GM18526 (cell line): ENCODE results near the gene NCAM1.

ENCODE experiments used
- POLR2A ChIP-seq: IDR thresholded peaks from 3 replicates; pipeline ENCODE4 v1.6.1; 2011; ENCODE audit not compliant: insufficient read length; ENCODE audit errors: extremely low read depth

The NCAM1 gene

DNA sequence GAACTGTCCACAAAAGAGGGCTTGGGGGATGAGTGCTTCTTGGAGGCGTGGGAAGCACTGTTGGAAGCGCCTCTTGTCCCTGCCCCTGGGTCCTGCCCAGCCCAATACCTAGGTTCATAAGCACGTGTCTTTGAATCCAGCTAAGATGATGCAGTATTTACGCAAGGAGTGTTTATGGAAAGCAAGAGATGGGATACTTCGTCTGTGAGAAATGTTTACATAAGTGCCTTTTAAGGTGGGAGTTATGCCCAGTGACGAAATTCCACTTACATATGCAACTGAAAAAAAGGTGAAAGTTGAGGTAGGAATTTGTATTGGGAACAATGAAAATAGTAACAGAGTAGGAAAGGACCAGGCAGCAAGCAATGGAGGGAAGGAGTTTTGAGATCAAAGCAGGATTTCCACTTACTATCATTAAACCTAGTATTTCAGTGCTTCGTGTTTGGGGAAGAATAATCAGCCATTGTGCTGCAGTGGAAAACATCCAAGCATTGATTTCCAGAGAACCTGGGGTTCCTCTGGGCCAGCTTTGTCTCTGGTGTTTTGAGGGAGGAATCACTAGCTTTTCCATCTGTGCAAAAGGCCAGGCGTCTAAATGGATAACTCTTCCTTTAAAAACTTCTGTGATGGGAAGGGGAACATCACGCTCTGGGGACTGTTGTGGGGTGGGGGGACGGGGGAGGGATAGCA lies 237.9 kb downstream of the NCAM1 start:
- TF ChIP-seq POLR2A, result no peak

DNA sequence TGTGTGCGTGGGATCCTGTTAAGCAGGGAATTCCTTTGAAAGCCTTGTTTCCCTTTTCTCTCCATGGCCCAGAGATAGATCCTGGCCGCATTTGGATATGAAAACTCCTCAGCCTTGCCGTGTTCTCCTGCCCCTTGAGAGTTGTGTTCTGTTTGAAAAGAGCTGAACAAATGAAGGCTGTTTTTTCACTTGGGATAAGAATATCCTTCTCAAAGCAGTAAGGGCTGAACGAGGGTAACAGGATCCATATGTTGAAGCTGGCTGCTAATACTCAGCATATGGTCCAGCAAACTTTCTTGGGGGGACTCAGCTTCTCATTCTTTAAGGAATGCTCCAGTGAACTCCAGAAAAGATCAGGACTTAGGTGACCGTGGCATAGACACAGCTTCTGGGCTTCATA lies 238.6 kb downstream of the NCAM1 start:
- no peak for TF ChIP-seq POLR2A

DNA sequence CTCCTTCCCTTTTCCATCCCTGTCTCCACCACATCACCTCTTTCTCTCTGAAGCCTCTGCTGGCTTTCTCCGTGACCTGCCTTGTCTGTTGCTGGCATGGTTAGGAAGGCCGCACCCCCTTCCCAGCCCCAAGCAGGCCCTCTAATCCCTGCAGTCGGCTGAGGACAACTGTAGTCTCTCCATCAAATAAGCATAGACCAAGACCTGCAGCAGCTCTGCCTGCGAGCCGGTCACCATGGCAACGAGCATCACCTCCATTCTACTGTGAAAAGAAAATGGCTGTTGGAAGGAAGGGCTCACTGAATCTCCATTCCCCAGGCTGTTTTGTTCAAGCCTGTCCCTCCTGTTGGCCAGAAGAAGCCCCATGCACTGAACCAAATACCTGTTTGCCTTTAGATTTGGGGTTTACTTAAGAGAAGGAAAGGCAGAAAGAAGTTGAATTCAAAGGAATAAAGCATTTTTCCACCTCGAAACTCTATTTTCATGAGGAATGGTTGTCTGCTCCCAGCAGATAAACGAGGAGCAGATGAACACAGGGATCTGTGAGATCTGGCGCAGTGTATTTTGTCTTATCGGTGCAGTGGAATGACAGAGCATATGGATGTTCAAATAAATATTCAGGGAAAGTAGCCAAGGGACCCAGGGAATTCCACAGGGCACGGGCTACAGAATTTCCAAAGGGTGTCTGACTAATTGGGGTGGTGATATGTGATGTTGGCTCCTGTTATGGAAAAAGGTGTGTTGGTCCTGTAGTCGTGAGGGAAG lies 240.0 kb downstream of the NCAM1 start:
- TF ChIP-seq POLR2A, result no peak

DNA sequence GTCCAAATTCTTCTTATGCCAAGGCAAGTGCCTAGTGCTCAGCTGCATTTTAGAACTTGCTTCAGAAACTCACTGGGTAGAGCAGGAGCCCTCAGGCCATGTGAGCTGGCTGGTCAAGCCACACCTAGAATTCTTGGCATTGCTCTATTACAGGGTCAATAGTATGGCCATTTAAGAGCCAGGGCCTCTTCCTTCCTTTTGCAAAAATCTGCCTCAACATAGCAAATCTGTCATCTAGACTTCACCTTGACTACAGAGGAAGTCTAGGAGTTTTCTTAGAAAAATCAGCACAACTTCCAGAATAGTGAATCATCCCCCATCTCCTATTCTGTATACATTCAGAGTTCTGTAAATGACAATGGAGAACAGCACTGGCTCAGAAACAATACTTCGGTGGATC lies 241.2 kb downstream of the NCAM1 start:
- no peak for TF ChIP-seq POLR2A

DNA sequence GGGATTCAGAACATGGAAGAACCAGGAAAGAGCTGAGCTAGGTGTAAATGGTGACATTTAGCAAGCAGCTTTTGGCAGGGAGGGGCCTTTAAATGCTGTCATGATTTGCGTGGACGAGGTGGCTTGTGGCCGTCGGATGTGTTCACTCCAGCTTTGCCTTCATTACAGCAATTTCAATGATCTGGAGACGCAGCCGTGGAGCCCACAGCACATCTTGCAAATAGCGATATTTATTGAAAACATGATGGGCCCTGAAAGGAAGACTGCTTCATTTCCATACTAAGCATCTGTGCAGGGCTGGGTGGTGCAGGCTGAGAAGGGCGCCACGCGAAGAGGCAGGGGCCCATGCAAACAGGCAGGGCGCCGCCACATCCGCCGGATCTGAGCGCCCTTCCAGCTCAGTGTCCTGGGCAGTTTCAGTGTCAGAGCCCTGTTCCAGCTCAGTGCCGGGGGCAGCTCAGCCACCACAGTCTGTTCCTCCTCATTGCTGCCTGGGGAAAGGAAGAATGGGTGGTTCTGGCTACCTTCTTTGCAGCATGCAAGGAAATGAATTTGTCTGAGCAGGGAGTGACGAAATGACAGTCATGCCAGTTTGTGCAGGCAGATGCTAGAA lies 242.0 kb downstream of the NCAM1 start:
- TF ChIP-seq POLR2A, result no peak

DNA sequence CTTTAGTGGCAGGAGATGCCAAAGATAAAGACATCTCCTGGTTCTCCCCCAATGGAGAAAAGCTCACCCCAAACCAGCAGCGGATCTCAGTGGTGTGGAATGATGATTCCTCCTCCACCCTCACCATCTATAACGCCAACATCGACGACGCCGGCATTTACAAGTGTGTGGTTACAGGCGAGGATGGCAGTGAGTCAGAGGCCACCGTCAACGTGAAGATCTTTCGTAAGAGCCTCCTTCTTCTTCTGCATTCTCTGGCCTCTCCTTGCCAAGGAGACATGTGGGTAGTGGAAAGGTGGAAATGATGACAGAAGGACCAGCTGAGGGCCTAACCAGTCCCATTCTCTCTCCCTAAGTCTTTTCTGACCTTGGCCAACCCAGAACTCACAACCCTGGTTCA lies 243.1 kb downstream of the NCAM1 start:
- no peak for TF ChIP-seq POLR2A

DNA sequence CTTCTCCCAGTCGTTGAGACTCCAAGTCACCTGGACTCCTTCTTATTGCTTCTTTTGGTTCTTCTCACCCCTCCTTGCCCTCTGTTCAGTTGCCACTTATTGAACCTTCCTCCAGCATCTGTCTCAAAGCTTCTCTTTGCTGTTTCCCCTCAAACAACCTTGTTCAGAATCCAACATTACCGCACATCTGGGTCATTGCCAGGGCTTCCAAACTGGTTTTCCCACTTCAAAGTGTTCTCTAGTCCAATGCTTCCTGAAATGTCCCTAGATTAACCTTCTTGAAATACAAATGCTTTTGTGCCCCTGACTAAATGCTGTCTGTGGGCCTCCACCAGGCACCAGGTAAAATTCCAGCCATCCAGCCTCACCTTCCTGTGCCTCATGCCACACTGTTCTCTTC lies 252.3 kb downstream of the NCAM1 start:
- no peak for TF ChIP-seq POLR2A

DNA sequence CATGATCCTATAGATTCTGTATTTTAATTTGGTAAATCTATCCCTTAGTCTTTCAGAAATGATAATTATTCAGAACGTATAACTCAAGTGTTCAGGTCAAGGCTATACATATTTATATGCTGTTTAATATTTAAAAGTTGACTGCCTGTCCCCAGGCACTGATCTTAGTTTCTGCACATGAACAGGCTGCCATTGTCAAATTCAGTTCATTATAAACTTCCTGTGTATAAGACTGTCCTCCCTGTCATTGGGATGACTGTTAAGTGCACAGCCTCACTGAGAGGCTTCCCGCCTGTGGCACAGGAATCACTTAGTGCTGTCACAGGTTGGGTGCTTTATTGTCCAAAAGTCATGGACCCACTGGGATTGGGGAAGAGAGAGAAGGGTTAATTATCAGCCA lies 261.0 kb downstream of the NCAM1 start:
- TF ChIP-seq POLR2A, result no peak

DNA sequence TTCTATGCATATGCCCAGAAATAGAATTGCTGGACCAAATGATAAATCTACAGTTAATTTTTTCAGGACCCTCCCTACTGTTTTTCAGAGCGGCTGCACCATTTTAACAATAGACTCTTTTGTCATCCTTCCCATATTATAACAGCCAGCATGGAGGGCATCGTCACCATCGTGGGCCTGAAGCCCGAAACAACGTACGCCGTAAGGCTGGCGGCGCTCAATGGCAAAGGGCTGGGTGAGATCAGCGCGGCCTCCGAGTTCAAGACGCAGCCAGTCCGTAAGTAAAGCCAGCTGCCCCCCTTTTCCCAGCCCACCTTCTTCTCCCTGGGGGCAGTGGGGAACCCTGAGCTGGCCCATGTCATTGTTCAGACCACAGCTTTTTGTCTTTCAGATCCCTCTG lies 273.7 kb downstream of the NCAM1 start:
- TF ChIP-seq POLR2A, result no peak

DNA sequence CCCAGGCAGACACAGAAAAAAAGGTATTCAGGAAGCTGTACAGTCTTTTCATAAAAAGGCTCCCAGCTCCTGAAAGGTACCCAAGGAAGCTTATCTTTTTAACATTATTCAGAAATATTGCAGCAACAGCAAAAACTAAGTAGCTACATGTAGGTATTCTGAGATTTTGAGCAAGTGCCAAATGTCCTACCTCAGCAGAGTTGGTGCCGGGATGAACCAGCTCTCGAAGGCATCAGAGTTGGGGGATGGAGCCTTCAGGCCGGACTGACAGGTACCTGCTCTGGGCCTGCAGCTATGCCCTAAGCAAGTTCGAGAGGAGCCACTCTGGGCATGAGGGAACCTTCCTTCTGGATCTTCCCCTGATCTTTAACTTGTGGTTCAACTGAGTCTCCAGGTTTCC lies 276.0 kb downstream of the NCAM1 start:
- no peak for TF ChIP-seq POLR2A

DNA sequence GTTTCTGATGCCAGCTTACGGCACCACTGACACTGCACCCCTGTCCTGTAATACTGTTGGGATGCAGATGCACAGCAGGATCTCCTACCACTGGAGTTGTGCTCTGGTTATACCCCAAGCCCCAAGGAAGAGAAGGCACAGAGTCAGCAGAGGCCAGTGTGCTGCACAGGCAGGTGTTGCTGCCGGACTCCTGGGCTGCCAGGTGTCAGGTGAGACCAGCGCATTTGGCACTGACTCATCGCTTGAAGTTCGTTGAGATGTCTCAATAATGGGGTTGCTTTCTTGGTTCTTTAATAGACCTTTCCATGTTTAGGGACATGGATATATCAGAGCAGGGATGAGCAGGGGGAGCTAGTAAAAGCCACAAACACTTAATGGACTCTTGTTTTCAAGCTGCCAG lies 277.5 kb downstream of the NCAM1 start:
- no peak for TF ChIP-seq POLR2A

DNA sequence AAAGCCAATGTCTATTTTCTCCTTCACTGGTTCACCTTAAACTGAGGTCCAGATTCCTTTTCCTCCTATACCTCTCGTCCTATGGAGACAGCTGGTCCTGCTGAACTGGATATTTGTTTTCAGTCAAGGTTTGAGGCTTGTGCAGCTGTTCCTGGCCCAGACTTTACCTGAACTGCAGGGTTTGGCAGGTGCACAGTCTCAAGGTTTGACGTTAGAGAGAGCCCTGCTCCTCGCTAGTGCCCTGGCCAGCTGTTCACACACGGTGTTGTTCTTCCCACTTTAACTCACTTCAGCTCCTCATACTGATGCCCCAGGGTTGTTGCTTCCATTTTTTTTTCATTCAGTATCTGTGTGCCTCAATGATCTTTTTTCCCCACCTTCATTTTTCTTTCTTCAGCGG lies 279.2 kb downstream of the NCAM1 start:
- TF ChIP-seq POLR2A, result no peak

DNA sequence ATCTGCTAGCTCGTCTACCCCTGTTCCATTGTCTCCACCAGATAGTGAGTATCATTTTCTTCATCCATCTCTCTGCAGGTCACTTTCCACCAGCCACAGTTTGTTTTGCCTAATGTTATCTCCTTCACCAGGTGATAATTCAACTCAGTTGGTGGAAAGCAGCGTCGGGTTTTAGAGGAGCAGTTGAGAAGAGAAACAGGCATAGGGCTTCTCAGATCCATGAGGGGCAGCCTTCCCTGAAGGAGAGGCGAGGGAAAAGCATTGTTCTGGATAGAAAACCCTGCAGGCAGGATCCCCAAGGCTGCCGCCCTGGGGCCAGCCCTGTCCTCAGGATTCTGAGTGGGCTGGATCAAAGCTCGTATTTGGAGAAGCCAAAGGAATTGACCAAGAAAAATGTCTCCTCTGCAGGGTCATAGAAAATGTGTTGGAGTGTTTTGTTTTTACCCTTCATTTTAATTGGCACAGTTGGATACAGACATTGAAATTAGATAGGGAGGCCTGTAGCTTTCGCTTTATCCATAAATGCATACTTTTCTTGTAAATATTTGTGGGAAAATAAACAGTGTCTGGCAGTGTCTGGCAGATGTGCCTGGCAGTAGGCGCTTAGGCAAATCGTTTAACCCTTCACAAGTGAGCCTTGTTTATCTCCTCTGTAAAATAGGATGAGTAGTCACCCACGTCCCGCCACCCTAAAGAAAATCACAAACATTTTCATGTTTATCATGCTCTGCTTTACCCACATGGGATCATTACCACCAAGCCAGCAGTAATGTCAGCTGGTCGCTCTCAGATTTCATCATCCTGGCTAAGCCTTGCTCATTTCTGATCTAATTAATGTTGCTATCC lies 279.8 kb downstream of the NCAM1 start:
- no peak for TF ChIP-seq POLR2A

DNA sequence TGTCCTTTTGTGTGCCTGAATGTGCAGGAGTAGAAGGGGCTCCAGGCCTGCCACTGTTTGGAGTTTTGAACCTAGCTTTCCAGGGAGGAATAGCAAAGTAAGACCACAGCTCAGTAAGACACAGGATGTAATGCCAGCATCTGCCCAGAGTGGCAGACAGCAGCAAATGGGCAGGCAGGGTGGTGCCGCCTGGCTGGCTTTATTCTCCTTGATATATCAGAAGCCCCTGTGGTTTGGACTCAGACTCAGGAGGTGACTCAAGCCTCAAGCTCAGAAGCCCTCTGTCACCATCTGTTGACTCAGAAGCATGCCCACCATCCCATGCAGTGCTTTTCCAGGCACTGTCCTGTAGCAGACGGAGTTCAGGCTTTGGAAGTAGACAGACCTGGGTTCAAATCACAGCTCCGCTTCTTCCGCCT lies 280.4 kb downstream of the NCAM1 start:
- TF ChIP-seq POLR2A, result no peak

DNA sequence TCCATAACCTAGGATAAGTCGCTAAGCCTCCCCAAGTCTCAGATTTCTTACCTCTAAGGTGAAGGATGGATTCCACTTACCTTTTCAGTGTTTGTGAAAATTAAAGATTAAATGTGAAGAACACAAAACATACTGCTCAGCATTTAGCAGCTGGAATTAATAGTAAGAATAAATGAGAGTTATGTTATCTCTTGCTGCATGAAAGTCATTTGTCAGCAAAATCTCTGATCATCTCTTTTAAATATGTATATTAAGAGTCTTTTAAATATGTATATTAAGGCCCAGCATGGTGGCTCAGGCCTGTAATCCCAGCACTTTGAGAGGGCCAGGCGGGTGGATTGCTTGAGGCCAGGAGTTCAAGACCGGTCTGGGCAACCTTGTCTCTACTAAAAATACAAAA lies 280.8 kb downstream of the NCAM1 start:
- no peak for TF ChIP-seq POLR2A

DNA sequence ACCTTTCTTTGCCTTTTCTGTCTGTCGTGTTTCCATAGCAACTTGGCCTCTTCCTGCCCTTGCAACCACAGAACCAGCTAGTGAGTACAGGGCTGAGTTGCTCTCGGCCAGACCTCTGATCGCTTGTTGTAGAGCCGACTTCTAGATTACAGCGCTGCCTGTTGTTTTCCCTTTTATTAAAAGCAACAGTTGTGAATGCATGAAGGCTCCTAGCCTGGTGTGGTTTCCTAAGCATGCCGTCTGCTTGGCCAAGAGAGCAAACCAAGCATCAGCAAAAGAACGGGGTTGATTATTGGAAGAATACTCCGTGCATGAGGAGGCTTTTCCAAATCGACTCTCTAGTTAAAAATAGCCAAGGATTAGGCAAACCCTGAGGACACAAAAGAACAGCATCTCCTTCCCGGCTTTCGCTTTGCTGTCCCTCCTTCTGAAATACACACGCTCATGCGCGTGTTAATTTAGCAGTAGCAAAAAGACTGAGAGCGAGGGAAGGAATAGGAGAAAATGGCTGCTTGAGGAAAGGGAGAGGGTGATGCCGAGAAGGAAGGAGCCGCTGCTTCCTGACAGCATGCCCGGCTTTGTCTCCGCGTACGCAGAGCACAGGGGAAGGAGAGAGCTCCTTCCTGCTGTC lies 281.7 kb downstream of the NCAM1 start:
- no peak for TF ChIP-seq POLR2A

DNA sequence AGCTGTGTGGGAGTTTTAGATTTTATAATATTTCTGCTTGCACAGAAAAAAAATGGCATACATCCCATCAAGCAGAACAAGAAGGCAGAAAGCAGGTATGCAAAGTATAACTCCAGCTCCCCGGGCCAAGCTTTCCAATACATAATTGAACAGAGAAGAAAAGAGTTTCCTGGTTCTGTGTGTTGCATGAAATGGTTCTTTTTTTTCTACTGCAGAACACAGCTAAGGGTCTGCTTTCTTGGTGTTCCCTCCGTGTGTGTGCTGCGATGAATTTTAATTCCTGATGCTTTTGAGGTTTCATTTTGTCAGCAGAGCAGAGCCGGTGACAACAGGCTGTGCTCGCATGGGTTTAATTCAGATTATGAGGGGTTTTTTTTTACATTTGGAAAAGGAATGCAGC lies 282.5 kb downstream of the NCAM1 start:
- no peak for TF ChIP-seq POLR2A
